HG03108 (cell line): ENCODE results near the gene ILRUN.
"Not testable (repeated sequence)": the region's sequence is repeated elsewhere in the genome, so short reads cannot be mapped to it uniquely, and the experiment has no call there.

Experiments
- ATAC-seq: cut with Tn5 transposase; IDR thresholded peaks from one replicate; pipeline ENCODE4 v1.9.1; 2021; ENCODE audit warnings: moderate library complexity; ENCODE audit not compliant: unreplicated experiment

Gene ILRUN

DNA sequence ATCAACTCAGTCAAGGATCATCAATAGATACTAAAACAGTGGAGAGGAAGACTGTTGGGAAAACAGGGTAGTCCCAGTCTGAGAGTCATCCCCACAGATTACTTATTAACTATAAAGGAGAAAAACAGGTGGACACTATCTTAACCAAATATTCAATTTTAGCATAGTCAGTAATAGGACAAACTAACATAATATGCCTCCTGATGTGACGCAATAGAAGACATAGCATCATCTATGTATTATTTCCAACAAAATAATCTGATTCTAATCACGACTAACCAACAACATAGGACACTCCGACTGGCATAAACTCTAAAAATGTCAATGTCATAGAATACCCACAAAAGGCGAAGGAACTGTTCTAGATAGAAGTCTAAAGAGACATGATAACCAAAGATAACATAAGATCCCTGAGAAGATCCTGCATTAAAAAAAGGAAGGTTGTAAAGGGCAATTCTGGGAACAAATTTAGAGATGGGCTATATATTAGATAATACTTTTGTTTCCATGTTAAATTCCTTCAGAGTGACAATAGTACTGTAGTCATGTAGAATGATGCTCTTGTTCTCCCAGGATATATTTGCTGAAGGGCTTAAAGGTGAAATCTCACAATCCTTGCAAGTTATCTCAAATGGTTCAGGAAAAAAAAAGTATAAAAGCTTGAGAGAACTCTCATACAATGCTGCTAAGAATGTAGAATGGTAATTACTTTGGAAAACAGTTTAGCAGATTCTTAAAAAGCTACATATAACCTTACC is 28.9 kb downstream of the ILRUN start:
- ATAC-seq, result no peak

DNA sequence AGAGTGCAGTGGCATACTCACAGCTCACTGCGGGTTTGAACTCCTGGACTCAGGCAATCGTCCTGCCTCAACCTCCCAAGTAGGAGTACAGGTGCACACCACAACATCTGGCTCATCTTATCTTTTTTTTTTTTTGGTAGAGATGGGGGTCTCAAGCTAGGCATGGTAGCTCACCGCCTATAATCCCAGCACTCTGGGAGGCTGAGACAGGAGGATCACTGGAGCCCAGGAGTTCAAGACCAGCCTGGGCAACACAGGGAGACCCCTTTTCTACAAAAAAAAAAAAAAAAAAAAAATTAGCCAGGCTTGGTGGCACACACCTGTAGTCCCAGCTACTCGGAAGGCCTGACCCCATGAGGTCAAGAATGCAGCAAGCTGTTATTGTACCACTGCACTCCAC is 31.5 kb downstream of the ILRUN start:
- ATAC-seq, result no peak

DNA sequence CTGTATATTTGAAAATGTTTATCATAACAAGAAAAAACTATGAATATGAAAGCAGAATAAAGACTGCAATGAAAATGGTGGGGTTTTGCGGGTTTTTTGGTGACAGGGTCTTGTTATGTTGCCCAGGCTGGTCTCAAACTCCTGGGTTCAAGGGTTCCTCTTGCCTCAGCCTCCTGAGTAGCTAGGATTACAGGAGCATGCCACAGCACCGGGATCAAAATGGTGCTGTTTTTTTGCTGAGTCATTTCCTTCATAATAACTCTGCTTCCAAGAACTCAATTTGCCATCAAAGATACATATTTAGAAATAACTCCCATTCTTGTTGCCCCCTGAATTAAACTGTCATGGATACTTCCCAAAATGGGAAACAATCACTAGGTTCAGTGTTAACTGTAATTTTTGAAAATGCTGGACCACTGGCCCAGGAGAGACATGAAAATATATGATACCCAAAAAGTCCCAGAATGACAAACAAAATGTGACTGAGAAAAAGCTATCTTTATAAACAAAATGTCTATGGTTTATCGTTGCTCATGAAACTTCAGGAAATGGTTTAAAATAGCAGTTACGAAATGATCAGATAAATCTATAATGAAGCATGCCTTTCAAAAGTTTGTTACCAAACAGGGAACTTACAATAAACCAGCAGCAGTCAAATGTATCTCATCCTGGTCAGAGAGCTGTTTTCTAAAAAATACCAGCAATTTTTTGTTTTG is 32.2 kb downstream of the ILRUN start:
- no peak for ATAC-seq

- no peak for ATAC-seq
These were observed 32.7 kb downstream of the ILRUN start for GRCh38 chr6:34663831-34664255.

DNA sequence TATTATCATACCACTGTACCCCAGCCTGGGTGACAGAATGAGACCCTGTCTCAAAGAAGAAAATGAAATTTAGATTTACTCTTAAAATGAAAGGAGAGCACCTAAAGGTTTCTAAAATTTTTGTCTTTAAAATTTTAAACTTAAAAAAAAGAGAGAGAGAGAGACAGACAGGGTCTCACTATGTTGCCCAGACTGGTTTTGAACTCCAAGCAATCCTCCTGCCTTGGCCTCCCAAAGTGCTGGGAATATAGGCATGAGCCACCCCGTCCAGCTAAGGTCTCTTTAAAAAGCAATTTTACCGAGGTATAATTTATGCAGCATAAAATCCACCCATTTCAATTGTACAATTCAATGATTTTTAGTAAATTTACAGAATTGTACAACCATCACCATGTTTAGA is 33.2 kb downstream of the ILRUN start:
- ATAC-seq, result no peak

DNA sequence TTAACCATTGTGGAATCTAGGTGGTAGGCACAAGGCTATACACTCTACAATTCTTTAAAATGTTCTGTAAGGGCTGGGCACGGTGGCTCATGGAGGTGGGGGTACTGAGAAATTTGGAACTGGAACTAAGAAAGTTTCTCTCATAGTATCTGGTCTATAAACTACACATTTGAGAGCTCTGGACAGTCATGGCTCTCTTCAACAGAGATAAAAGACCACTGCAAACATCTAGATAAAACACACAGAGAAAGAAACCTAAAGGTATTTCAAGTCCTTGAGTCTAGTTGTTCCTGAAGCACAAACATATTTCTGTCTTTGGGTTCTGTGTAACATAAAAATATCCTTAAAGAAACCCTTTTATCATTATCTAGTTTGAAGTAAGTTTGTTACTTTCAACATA is 35.2 kb downstream of the ILRUN start:
- ATAC-seq, result no peak

DNA sequence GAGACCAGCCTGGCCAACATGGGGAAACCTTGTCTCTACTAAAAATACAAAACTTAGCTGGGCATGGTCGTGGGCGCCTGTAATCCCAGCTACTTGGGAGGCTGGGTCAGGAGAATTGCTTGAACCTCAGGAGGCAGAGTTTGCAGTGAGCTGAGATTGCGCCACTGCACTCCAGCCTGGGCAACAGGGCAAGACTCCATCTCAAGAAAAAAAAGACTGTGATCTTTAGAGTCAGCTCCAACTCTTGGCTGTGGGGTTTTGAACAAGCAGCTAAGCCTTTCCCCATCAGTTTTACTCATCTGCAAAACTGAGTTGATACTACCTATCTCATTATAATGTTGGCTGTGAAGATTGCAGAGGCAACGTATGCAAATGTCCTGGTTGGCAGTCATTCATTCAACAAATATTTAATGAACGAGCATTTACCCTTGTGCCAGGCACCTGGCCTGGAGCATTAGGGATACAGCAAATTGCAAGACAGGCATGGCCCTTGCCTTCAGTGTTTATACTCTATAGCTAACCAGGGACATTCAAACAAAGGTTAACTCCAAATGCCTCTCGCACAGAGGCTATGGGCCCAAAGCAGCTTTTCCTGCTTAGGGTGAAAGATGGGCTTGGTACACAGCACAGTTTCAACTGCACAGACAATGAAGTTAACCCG is 37.8 kb downstream of the ILRUN start:
- ATAC-seq, result no peak

DNA sequence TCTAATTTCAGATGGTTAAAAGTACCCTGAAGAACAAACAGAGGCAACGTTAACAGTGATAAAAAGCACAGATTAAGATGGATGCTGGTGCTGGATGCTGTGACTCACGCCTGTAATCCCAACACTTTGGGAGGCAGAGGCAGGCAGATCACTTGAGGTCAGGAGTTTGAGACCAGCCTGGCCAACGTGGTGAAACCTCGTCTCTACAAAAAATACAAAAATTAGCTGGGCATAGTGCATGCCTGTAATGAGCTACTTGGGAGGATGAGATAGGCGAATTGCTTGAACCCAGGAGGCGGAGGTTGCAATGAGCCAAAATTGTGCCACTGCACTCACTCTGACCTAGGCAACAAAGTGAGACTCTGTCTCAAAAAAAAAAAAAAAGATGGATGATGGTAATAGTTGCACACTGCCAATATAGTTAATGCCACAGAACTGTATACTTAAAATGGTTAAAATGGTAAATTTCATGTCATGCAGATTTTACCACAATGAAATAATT is 38.5 kb downstream of the ILRUN start:
- ATAC-seq, result not testable (repeated sequence)

DNA sequence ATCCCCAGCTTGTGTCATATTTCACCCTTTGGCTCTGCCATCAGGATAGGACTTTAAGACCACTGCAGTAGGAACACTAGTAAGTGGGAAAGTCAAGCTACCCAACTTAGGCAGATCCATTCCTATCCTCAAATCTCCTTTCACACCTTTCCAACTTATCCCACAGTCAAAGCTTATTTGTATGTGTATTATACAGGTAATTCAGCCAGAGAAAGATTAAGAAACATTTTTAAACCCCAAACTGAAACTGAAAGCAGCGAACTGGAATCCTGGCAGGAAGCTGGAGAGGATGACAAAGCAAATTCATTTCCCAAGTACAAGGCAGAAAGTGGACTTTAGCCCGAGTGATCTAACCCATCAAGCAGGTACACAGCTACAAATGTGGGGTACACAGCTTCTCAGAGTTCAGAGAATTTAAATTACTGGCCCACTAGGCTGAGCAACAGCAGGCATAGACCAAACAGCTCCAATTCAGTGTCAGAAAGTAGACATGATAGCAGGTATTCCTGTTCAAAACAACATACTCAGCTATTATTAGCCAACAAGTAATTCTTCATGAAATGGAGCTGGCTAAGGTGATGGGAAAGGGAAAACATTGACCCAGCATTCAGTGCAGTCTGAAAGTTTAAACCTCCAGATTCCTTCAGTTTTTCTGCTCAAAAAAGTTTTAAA is 39.1 kb downstream of the ILRUN start:
- no peak for ATAC-seq

- ATAC-seq, result no peak
These were observed 39.6 kb downstream of the ILRUN start for GRCh38 chr6:34657037-34657306.

DNA sequence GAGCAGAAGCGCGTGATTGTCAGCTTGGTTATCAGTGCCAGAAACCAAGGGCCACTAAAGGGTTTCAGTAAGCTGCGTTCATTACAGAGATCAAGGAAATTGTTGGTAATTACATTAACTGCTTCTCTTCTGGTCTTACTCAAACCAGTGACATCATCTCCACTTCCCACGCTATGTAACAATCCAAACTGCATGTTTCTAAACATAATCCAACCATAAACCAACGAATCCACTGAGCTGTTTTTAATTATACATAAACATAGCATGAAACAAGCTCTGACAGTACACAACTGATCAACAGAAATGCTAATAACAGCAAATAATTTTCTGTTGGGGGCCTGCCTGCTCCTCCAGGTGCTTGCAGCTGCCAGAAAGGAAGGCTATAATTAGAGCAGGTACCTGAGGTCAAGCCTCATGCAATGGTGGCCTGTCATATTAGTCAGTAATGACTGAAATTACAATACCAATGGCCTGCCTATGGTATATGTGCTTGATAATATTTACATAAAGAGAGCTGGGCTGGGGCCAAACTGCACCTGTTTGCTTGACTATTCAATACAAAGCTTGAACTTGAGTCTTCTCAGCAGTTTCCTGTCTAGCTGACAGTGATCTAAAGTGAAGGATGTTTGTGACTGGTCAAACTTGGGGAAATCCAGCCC is 40.1 kb downstream of the ILRUN start:
- peak; percentile 86 for ATAC-seq

- not testable (repeated sequence) for ATAC-seq
These were observed 40.6 kb downstream of the ILRUN start for GRCh38 chr6:34655876-34656377.

DNA sequence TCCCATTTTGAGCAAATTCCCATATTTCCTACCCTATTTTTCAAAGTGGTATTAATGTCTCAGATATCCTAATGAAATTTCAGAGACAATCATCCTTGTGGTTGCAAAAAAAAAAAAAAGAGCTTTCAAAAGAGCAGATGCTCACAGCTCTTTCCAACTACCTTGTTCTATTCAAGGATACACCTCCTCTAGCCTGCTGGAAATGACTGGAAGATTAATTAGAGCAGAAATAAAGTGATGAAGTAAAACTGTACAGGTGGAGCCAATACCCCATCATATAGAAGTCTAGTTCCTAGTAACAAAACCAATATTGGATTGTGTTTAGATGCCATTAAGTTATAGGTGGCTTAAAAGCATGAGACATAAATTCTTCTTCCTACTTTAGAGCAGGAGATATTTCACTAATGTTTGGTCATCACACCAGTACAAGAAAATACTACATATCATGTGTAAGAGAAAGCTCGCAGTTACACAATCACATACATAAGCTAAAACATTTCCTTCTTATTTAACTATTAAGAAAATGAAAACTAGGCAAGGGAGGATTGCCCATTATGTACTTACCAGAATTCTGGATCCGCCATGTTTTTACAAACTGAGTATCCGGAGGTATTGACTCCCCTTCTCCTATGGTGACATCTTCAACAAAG is 42.4 kb downstream of the ILRUN start:
- no peak for ATAC-seq

- ATAC-seq, result no peak
These were observed 44.3 kb downstream of the ILRUN start for GRCh38 chr6:34652263-34652662.

- ATAC-seq, result no peak
These were observed 45.7 kb downstream of the ILRUN start for GRCh38 chr6:34650823-34651222.

GRCh38 chr6:34650232-34650631 is 46.3 kb downstream of the ILRUN start:
- ATAC-seq, result not testable (repeated sequence)

DNA sequence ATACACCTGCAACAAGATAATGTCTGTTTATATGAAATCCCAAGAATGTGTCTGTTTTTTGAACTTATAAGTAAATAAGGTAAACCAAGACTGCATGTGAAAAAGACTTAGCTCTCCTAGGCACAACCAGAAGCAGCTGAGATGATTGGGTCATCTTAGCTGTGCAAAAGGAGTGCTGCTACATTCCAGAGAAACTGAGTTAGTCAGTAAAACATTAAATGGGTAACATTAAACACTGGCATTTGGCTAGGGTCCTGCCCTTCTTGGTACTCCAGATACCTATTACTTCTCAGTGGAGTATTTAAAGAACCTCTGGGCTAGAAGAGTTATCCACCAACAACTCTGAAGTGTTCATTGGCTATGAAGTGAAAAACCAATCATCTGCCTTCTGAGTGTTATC is 47.8 kb downstream of the ILRUN start:
- ATAC-seq, result no peak
